Kidney tubule cell (primary cell): ENCODE data around the gene NXT1.

ENCODE experiments used
- DNase-seq: peaks from one replicate; pipeline ENCODE4 v3.0.0-alpha.2; 2018; ENCODE audit warnings: low spot score

The NXT1 gene

DNA sequence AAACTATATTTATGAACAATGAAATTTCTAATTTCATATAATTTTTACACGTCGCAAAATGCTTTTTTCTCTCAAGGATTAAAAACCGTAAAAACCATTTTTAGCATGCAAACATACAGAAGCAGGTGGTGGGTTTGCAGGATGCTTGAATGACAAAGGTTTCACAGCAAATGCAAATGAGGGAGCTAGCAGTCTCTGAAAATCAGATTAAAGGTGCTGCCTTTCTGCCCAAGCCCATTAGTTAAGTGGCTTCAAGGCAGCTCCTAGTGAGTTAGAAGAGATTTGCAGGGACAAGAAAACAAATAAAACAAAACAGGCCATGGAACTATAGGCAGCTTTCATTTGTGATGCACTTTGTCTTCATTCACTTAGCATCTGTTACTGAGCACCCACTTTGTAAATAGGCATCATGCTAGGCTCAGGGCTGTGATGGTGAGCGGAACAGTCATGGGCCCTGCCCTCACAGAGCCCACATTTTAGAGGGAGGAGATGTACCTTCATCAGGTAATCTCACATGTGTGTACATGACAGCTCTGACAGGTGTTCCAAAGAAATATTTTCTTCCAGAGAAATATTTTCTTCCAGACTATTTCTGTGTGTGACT lies 41.2 kb downstream of the NXT1 start:
- DNase-seq = no peak

- no peak for DNase-seq
Observed at GRCh38 chr20:23393996-23394775, 43.6 kb downstream of the NXT1 start.

GRCh38 chr20:23396950-23397627 lies 46.5 kb downstream of the NXT1 start:
- DNase-seq = no peak

DNA sequence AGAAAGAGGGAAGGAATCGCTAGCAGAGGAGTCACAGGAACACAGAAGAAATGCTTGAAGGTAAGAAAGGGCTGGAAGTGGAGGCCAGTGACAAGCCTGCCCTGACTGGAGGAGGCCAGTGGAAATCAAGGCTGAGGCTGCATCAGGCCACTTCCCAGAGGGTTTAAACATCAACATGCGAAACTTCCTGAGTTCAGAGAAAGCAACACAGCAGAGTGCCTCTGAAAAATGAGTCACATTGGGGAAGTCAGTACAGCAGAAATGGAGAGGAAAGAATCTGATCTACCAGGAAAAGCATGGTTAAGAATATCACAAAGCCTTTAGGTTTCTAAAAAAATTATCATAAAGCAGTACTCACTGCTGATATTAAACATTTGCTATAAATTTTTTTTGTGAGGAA lies 47.4 kb downstream of the NXT1 start:
- peak; percentile 71 for DNase-seq

GRCh38 chr20:23399568-23400241 lies 49.1 kb downstream of the NXT1 start:
- DNase-seq = peak; percentile 21

DNA sequence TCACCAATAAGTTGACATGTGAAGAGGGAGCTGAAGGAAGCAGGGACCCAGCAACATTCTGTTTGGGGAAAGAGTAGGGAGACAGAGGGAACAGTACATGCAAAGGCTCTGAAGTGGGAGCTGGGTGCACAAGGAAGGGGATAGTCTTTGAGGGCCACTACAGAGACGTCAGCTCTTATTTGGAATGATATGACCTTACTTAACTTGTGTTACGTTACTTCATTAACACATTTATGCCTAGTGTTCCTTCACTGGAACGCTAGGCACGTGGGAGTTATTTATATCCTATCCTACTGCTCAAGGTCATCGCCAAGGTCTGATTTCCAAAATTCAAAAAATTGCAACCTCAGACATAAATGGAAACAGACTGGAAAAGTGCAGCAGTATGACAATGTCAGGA lies 50.5 kb downstream of the NXT1 start:
- DNase-seq = no peak

DNA sequence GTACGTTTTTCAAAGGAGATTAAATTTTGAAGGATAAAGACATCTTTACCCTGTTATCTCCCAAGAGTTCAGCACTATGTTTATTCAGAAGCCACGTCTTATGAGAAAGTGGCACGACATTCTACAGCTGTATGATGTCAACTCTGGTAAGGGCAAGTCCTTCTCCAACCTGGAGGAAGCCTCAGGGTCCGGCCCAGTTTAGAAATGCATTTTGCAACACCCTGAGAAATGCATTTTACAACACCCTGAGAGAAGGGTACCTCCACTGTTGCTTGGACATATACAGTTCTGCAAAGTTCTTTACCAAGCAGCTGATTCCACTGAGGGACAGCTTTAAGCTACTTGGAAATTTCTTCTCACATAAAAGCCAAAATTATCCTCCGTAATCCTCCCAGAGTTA lies 53.2 kb downstream of the NXT1 start:
- DNase-seq = no peak

- DNase-seq = peak; percentile 23
Observed at GRCh38 chr20:23404196-23404595, 53.6 kb downstream of the NXT1 start.
